Natural killer cell (primary cell): Measurements from ENCODE around the gene WSB1. TPM values are rescaled to one million over a fixed set of nuclear protein-coding genes. Genes with fewer than 3 reads are reported as not detected.

Experiments
- ATAC-seq, 3 donors: fragments of 150-1000 bp in 2 of 3; fragments of 200-7000 bp in 1 of 3; cut with Tn5 transposase; 1 replicate in 1 of 3; 2 replicates in 2 of 3; pipeline ENCODE4 v1.10.0; 2021; ENCODE audit warnings: mild to moderate bottlenecking in 2 of 3, moderate library complexity in 2 of 3
- DNase-seq, 2 donors: peaks; one replicate each; pipeline versions ENCODE4 v3.0.0 to v3.0.0-alpha.2; 2013 to 2021; ENCODE audit warnings: mixed read lengths in 1 of 2
- H3K27ac ChIP-seq: one replicate; pipeline ENCODE4 v1.5.1; 2013; ENCODE audit warnings: mild to moderate bottlenecking, low read length
- H3K27me3 ChIP-seq: one replicate; pipeline ENCODE4 v1.6.1; 2013; ENCODE audit warnings: low read length; ENCODE audit not compliant: control insufficient read depth, insufficient read depth
- H3K36me3 ChIP-seq: one replicate; pipeline ENCODE4 v1.6.1; 2013; ENCODE audit warnings: low read length; ENCODE audit not compliant: control insufficient read depth, insufficient read depth
- H3K4me1 ChIP-seq: one replicate; pipeline ENCODE4 v1.6.1; 2013; ENCODE audit warnings: low read length; ENCODE audit not compliant: control insufficient read depth, insufficient read depth
- H3K4me3 ChIP-seq: one replicate; pipeline ENCODE4 v1.5.1; 2013; ENCODE audit warnings: low read length
- H3K9me3 ChIP-seq: one replicate; pipeline ENCODE4 v1.6.1; 2013; ENCODE audit warnings: low read length; ENCODE audit not compliant: control insufficient read depth, insufficient read depth
- H3K27ac Mint-ChIP-seq, 2 donors: one replicate each; pipeline ENCODE4 v1.8.0; 2022; ENCODE audit warnings: mild to moderate bottlenecking in 2 of 2, mixed read lengths in 2 of 2, moderate library complexity in 1 of 2
- H3K27me3 Mint-ChIP-seq, 2 donors: one replicate each; pipeline ENCODE4 v1.8.0; 2022; ENCODE audit warnings: low read depth in 2 of 2, mixed read lengths in 2 of 2
- H3K36me3 Mint-ChIP-seq: one replicate; pipeline ENCODE4 v1.8.0; 2022; ENCODE audit warnings: mixed read lengths
- H3K4me1 Mint-ChIP-seq, 2 donors: one replicate each; pipeline ENCODE4 v1.8.0; 2022; ENCODE audit warnings: mixed read lengths in 2 of 2
- H3K4me3 Mint-ChIP-seq: one replicate; pipeline ENCODE4 v1.8.0; 2022; ENCODE audit warnings: mild to moderate bottlenecking, moderate library complexity, mixed read lengths
- H3K9me3 Mint-ChIP-seq, 2 donors: one replicate each; pipeline ENCODE4 v1.8.0; 2022; ENCODE audit warnings: mixed read lengths in 2 of 2
- WGBS: methylation state at CpG from one replicate; pipeline ENCODE4 v1.1.7; 2013; ENCODE audit warnings: missing lambda C conversion rate; ENCODE audit not compliant: insufficient coverage; 5-methylcytosine and 5-hydroxymethylcytosine counted together
- intact Hi-C: fragments of 100-400 bp; cut with micrococcal nuclease; formaldehyde crosslinking; loops from one replicate; pipeline ENCODE4 v1.14.2; 2022
- total RNA-seq, 4 donors: library from RNA; stranded (reverse); fragments of 120-200 nt in 1 of 4; gene quantifications; one replicate each; pipeline versions ENCODE4 v1.2.3 to v1.2.4, GENCODE V29; 2013 to 2022
- TF ChIP-seq, protein P1 (sequence below): fragments of 200-600 bp; IDR thresholded peaks from one replicate; pipeline ENCODE4 v1.8.0; 2022; ENCODE audit warnings: antibody characterized with exemption

Gene WSB1
- total RNA-seq, 3 donors from 2014 or later (not counting 1 experiment from before 2014, with no cell fraction given) = 124 to 205 (median 187) TPM

- no peak overlapping the region for H3K4me3 Mint-ChIP-seq
- H3K27ac Mint-ChIP-seq = no peak overlapping the region
- H3K27me3 Mint-ChIP-seq = no peaks in the 10 kb centered on the region
- TF ChIP-seq, protein P1, sequence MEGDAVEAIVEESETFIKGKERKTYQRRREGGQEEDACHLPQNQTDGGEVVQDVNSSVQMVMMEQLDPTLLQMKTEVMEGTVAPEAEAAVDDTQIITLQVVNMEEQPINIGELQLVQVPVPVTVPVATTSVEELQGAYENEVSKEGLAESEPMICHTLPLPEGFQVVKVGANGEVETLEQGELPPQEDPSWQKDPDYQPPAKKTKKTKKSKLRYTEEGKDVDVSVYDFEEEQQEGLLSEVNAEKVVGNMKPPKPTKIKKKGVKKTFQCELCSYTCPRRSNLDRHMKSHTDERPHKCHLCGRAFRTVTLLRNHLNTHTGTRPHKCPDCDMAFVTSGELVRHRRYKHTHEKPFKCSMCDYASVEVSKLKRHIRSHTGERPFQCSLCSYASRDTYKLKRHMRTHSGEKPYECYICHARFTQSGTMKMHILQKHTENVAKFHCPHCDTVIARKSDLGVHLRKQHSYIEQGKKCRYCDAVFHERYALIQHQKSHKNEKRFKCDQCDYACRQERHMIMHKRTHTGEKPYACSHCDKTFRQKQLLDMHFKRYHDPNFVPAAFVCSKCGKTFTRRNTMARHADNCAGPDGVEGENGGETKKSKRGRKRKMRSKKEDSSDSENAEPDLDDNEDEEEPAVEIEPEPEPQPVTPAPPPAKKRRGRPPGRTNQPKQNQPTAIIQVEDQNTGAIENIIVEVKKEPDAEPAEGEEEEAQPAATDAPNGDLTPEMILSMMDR = no peak
- WGBS = 93% methylated on average over 2 of the region's 2 CpGs
- DNase-seq (no peak), ATAC-seq (no peak)
- H3K36me3 Mint-ChIP-seq = no peaks in the 10 kb centered on the region
- no peaks in the 10 kb centered on the region for H3K36me3 ChIP-seq
- no peaks in the 10 kb centered on the region for H3K9me3 Mint-ChIP-seq
- H3K9me3 ChIP-seq = no peaks in the 10 kb centered on the region
- peaks cover 9 to 10% of the 10 kb centered on the region in 2 donors for H3K4me1 Mint-ChIP-seq
- peaks cover 21% of the 10 kb centered on the region for H3K4me1 ChIP-seq
- H3K27me3 ChIP-seq = no peaks in the 10 kb centered on the region
- no peak overlapping the region for H3K27ac ChIP-seq
- no peak overlapping the region for H3K4me3 ChIP-seq
- intact Hi-C loops = no loop called here
Observed at GRCh38 chr17:27285516-27285915, 8.4 kb upstream of the WSB1 start.

- WGBS = 96% methylated on average over 2 of the region's 2 CpGs
- H3K27me3 ChIP-seq = no peaks in the 10 kb centered on the region
- Mint-ChIP-seq H3K9me3 (no peaks in the 10 kb centered on the region), H3K27me3 (no peaks in the 10 kb centered on the region), H3K4me3 (no peak overlapping the region), H3K36me3 (no peaks in the 10 kb centered on the region), H3K4me1 (peaks cover 16% of the 10 kb centered on the region in 2 donors), H3K27ac (no peak overlapping the region)
- intact Hi-C loops = no loop called here
- ATAC-seq (no peak), DNase-seq (no peak)
- H3K27ac ChIP-seq = no peak overlapping the region
- H3K4me3 ChIP-seq = no peak overlapping the region
- H3K36me3 ChIP-seq = no peaks in the 10 kb centered on the region
- TF ChIP-seq, protein P1 = no peak
- no peaks in the 10 kb centered on the region for H3K9me3 ChIP-seq
- H3K4me1 ChIP-seq = peaks cover 6% of the 10 kb centered on the region
Observed at GRCh38 chr17:27288183-27288582, 5.7 kb upstream of the WSB1 start.

GRCh38 chr17:27289856-27290255, 4.1 kb upstream of the WSB1 start:
- DNase-seq (no peak), ATAC-seq (no peak)
- peaks cover 28 to 29% of the 10 kb centered on the region in 2 donors for H3K4me1 Mint-ChIP-seq
- Histone ChIP-seq H3K4me1 (peaks cover 12% of the 10 kb centered on the region), H3K36me3 (no peaks in the 10 kb centered on the region), H3K4me3 (no peak overlapping the region), H3K27me3 (no peaks in the 10 kb centered on the region), H3K9me3 (no peaks in the 10 kb centered on the region), H3K27ac (no peak overlapping the region)
- TF ChIP-seq, protein P1 = no peak
- H3K36me3 Mint-ChIP-seq = no peaks in the 10 kb centered on the region
- H3K9me3 Mint-ChIP-seq = no peaks in the 10 kb centered on the region
- peak overlapping the region; percentile 69 for H3K4me3 Mint-ChIP-seq
- peak overlapping the region; percentile 65 to 85 for H3K27ac Mint-ChIP-seq
- intact Hi-C loops = no loop called here
- no peaks in the 10 kb centered on the region for H3K27me3 Mint-ChIP-seq

- TF ChIP-seq, protein P1 = no peak
- H3K36me3 Mint-ChIP-seq = no peaks in the 10 kb centered on the region
- Histone ChIP-seq H3K4me3 (no peak overlapping the region), H3K27ac (no peak overlapping the region), H3K27me3 (no peaks in the 10 kb centered on the region), H3K4me1 (peaks cover 15% of the 10 kb centered on the region), H3K36me3 (no peaks in the 10 kb centered on the region), H3K9me3 (no peaks in the 10 kb centered on the region)
- WGBS = 79% methylated on average over 2 of the region's 3 CpGs
- intact Hi-C loops = no loop called here
- DNase-seq (no peak), ATAC-seq (no peak)
- peak overlapping the region; percentile 65 to 85 for H3K27ac Mint-ChIP-seq
- H3K4me1 Mint-ChIP-seq = peaks cover 36 to 41% of the 10 kb centered on the region in 2 donors
- peak overlapping the region; percentile 45 for H3K4me3 Mint-ChIP-seq
- no peaks in the 10 kb centered on the region for H3K27me3 Mint-ChIP-seq
- H3K9me3 Mint-ChIP-seq = no peaks in the 10 kb centered on the region
Observed at GRCh38 chr17:27290916-27291598, 2.9 kb upstream of the WSB1 start.
